HCT116 (cell line): ENCODE measurements around the gene HLA-DRB5. TPM values are rescaled to one million over a fixed set of nuclear protein-coding genes. Genes with fewer than 3 reads are reported as not detected.

Experiments used
- ATAC-seq: fragments of 200-7000 bp; cut with Tn5 transposase; 2 replicates; pipeline ENCODE4 v1.9.1; 2020; ENCODE audit warnings: mild to moderate bottlenecking, moderate library complexity
- Bru-seq: library from RNA; stranded (reverse); fragments of 400-500 nt; gene quantifications from one replicate; lab custom pipeline; 2021; lab: Mats Ljungman, UMichigan
- BruChase-seq, 2 experiments: library from RNA; stranded (reverse); fragments of 400-500 nt; gene quantifications; one replicate each; lab custom pipeline; 2021; lab: Mats Ljungman, UMichigan
- BruUV-seq: library from RNA; stranded (reverse); fragments of 400-500 nt; replicated peaks from 2 replicates; lab custom pipeline; 2021; lab: Mats Ljungman, UMichigan
- CTCF ChIA-PET: fragments of 300-600 bp; sonication (Branson Sonifier 250); formaldehyde crosslinking; loops from one replicate; lab custom pipeline; 2021; ENCODE audit warnings: antibody characterized with exemption; lab: Charles Lee
- POLR2A ChIA-PET: fragments of 300-600, 350-600 bp; sonication (Branson Sonifier 250); formaldehyde crosslinking; loops from one replicate; lab custom pipeline; 2021; ENCODE audit warnings: antibody characterized with exemption; lab: Charles Lee
- RAD21 ChIA-PET, 2 experiments: fragments of 300-600 bp; sonication (Branson Sonifier 250); formaldehyde crosslinking; loops; one replicate each; lab custom pipeline; 2023; ENCODE audit warnings: low total read pairs in 2 of 2; ENCODE audit not compliant: uncharacterized antibody in 2 of 2, unreplicated experiment in 2 of 2, low non-redundant PET in 1 of 2; lab: Charles Lee
- DNase-seq: peaks from one replicate; pipeline ENCODE4 v3.0.0-alpha.2; 2010; ENCODE audit warnings: low read depth, low spot score
- H2AFZ ChIP-seq: fragments of 200-600 bp; shearing (Covaris generic), sonication (generic); 2 replicates; pipeline ENCODE4 v1.6.1; 2017; ENCODE audit warnings: low read depth, mixed run types, mixed read lengths, antibody characterized with exemption, low read length; ENCODE audit not compliant: poor library complexity, severe bottlenecking
- H3K27ac ChIP-seq: 2 replicates; pipeline ENCODE4 v1.5.1; 2012; ENCODE audit warnings: low read depth, low read length
- H3K27me3 ChIP-seq: fragments of 200-600 bp; sonication (generic); 2 replicates; pipeline ENCODE4 v1.6.1; 2016; ENCODE audit warnings: mixed run types, low read length, mixed read lengths; ENCODE audit not compliant: insufficient read depth
- H3K36me3 ChIP-seq, 2 experiments: fragments of 200-500 bp in 1 of 2; fragments of 200-600 bp in 1 of 2; sonication (Bioruptor generic) in 1 of 2; sonication (generic) in 1 of 2; 2 replicates each; pipeline versions ENCODE4 v1.5.1 to v1.6.1; 2014 to 2016; ENCODE audit warnings: low read length in 2 of 2, inconsistent platforms in 1 of 2, mixed read lengths in 1 of 2, mixed run types in 1 of 2; ENCODE audit not compliant: insufficient read depth in 2 of 2, control insufficient read depth in 1 of 2
- H3K4me1 ChIP-seq, 2 experiments: fragments of 200-600 bp in 1 of 2; sonication (generic) in 1 of 2; 2 replicates each; pipeline versions ENCODE4 v1.5.1 to v1.6.1; 2012 to 2017; ENCODE audit warnings: low read length in 2 of 2, inconsistent platforms in 1 of 2, mild to moderate bottlenecking in 1 of 2, mixed read lengths in 1 of 2, mixed run types in 1 of 2, moderate library complexity in 1 of 2; ENCODE audit not compliant: insufficient read depth in 2 of 2, control insufficient read depth in 1 of 2
- H3K4me2 ChIP-seq: fragments of 200-600 bp; sonication (generic); 2 replicates; pipeline ENCODE4 v1.6.1; 2017; ENCODE audit warnings: mixed run types, low read length, mixed read lengths
- H3K4me3 ChIP-seq, 2 experiments: fragments of 200-600 bp in 1 of 2; sonication (generic) in 1 of 2; replicated peaks in 1 of 2; 2 replicates each; pipeline ENCODE4 v1.5.1; 2011 to 2016; ENCODE audit warnings: low read length in 2 of 2, control low read depth in 1 of 2, low read depth in 1 of 2, mild to moderate bottlenecking in 1 of 2, mixed read lengths in 1 of 2, mixed run types in 1 of 2
- H3K79me2 ChIP-seq: fragments of 200-600 bp; sonication (generic); 2 replicates; pipeline ENCODE4 v1.6.1; 2017; ENCODE audit warnings: mild to moderate bottlenecking, mixed run types, low read length, moderate library complexity, mixed read lengths; ENCODE audit not compliant: insufficient read depth
- H3K9ac ChIP-seq: fragments of 200-600 bp; sonication (generic); 2 replicates; pipeline ENCODE4 v1.6.1; 2016; ENCODE audit warnings: low read length, mixed read lengths
- H3K9me2 ChIP-seq: fragments of 200-600 bp; sonication (generic), shearing (Covaris generic); 2 replicates; pipeline ENCODE4 v1.6.1; 2017; ENCODE audit warnings: mixed run types, mild to moderate bottlenecking, moderate library complexity; ENCODE audit not compliant: insufficient read depth
- H3K9me3 ChIP-seq, 2 experiments: fragments of 200-500 bp in 1 of 2; fragments of 200-600 bp in 1 of 2; sonication (Bioruptor generic) in 1 of 2; sonication (generic) in 1 of 2; 2 replicates each; pipeline ENCODE4 v1.6.1; 2014 to 2017; ENCODE audit warnings: low read length in 2 of 2, mixed read lengths in 2 of 2, inconsistent platforms in 1 of 2, low read depth in 1 of 2, mild to moderate bottlenecking in 1 of 2, mixed run types in 1 of 2, moderate library complexity in 1 of 2; ENCODE audit not compliant: control insufficient read depth in 1 of 2, insufficient read depth in 1 of 2
- H4K20me1 ChIP-seq: fragments of 200-600 bp; sonication (generic), shearing (Covaris generic); 2 replicates; pipeline ENCODE4 v1.6.1; 2017; ENCODE audit warnings: mixed run types, mild to moderate bottlenecking, moderate library complexity; ENCODE audit not compliant: insufficient read depth
- ATF3 ChIP-seq: IDR thresholded peaks from 2 replicates; pipeline ENCODE4 v1.6.1; 2012
- EGR1 ChIP-seq: IDR thresholded peaks from 2 replicates; pipeline ENCODE4 v1.6.1; 2012; ENCODE audit warnings: low read depth
- ELF1 ChIP-seq: IDR thresholded peaks from 2 replicates; pipeline ENCODE4 v1.6.1; 2012; ENCODE audit warnings: low read depth, borderline replicate concordance
- EZH2 ChIP-seq: fragments of 200-600 bp; sonication (generic); IDR thresholded peaks from 2 replicates; pipeline ENCODE4 v1.6.1; 2017; ENCODE audit warnings: antibody characterized with exemption, mixed run types
- JUND ChIP-seq: IDR thresholded peaks from 2 replicates; pipeline ENCODE4 v1.6.1; 2012
- POLR2A ChIP-seq: IDR thresholded peaks from 2 replicates; pipeline ENCODE4 v1.7.0; 2011; ENCODE audit warnings: borderline replicate concordance; ENCODE audit not compliant: insufficient read depth, insufficient read length; ENCODE audit errors: extremely low read depth
- RAD21 ChIP-seq: IDR thresholded peaks from 2 replicates; pipeline ENCODE4 v1.6.1; 2012; ENCODE audit warnings: low read depth, mild to moderate bottlenecking
- SIN3A ChIP-seq: IDR thresholded peaks from 2 replicates; pipeline ENCODE4 v1.6.1; 2012; ENCODE audit warnings: low read depth
- SRF ChIP-seq: IDR thresholded peaks from 2 replicates; pipeline ENCODE4 v1.6.1; 2012; ENCODE audit warnings: low read depth
- YY1 ChIP-seq: IDR thresholded peaks from 2 replicates; pipeline ENCODE4 v1.6.1; 2011; ENCODE audit warnings: low read length, low read depth, moderate library complexity, mild to moderate bottlenecking; ENCODE audit not compliant: insufficient replicate concordance; ENCODE audit errors: extremely low read depth
- ZBTB33 ChIP-seq: IDR thresholded peaks from 2 replicates; pipeline ENCODE4 v1.6.1; 2011; ENCODE audit warnings: mild to moderate bottlenecking, low read length, moderate library complexity; ENCODE audit not compliant: insufficient replicate concordance; ENCODE audit errors: extremely low read depth
- ZFX ChIP-seq: fragments of 450-650 bp; IDR thresholded peaks from 2 replicates; pipeline ENCODE4 v1.6.1; 2017
- ZNF274 ChIP-seq: fragments of 200-500 bp; sonication (Bioruptor generic); IDR thresholded peaks from 2 replicates; pipeline ENCODE4 v1.6.1; 2014; ENCODE audit warnings: mild to moderate bottlenecking, low read depth, low read length, inconsistent platforms
- intact Hi-C: fragments of 100-400 bp; cut with micrococcal nuclease; formaldehyde crosslinking; loops from 2 replicates; pipeline ENCODE4 v1.10.0; 2022
- long read RNA-seq: library from polyadenylated mRNA; unstranded; transcript quantifications from one replicate; pipeline ENCODE4 v2.0.0, GENCODE V29; 2021; ENCODE audit not compliant: unreplicated experiment
- polyA plus RNA-seq: library from polyadenylated mRNA; unstranded; fragments of >200 nt; gene quantifications from 2 replicates; pipeline ENCODE4 v1.2.1, GENCODE V29; 2012; ENCODE audit warnings: missing spikeins
- total RNA-seq: library from RNA; stranded (reverse); gene quantifications from one replicate; pipeline ENCODE4 v1.2.1, GENCODE V29; 2021; ENCODE audit not compliant: unreplicated experiment
- TF ChIP-seq, protein P1 (sequence below): IDR thresholded peaks from 2 replicates; pipeline ENCODE4 v1.6.1; 2012
- TF ChIP-seq, protein P2 (sequence below), 3 experiments: fragments of 200-600 bp in 1 of 3; sonication (generic) in 1 of 3; IDR thresholded peaks in 2 of 3; conservative IDR thresholded peaks in 1 of 3; 2 replicates each; pipeline ENCODE4 v1.5.1; 2012 to 2017; ENCODE audit warnings: low read depth in 2 of 3, low read length in 2 of 3, antibody characterized with exemption in 1 of 3, borderline replicate concordance in 1 of 3, control low read depth in 1 of 3, mild to moderate bottlenecking in 1 of 3, mixed read lengths in 1 of 3, mixed run types in 1 of 3, moderate library complexity in 1 of 3; ENCODE audit not compliant: insufficient read depth in 1 of 3

The HLA-DRB5 gene
- not detected for total RNA-seq
- 0.21 and 0.30 TPM in 2 replicates for polyA plus RNA-seq
- percentile 11 among the genes with signal in this experiment for Bru-seq, nascent RNA
- percentile 4 among the genes with signal in this experiment for BruChase-seq, experiment 1, labeled RNA remaining after a 6-hour chase
- not detected for BruChase-seq, experiment 2, labeled RNA remaining after a 2-hour chase
- long read RNA-seq = 0 reads

- intact Hi-C loops = loop anchor here (5.0 kb wide), 1 partner anchor 42 kb away; no protein-coding TSS in a partner anchor
- Histone ChIP-seq H3K27ac (no peak within 1 kb of the TSS), H2AFZ (no peak within 1 kb of the TSS), H3K79me2 (no peaks in the 10 kb centered on the region), H3K27me3 (no peaks in the 10 kb centered on the region)
- RAD21 ChIA-PET = no interaction called here
- DNase-seq = peak; percentile 1
- TF ChIP-seq ZNF274 (no peak), RAD21 (no peak), EGR1 (no peak), SIN3A (no peak), ZBTB33 (no peak), YY1 (no peak), ELF1 (no peak), ATF3 (no peak), POLR2A (no peak), EZH2 (no peak), JUND (no peak), SRF (no peak), ZFX (no peak)
- TF ChIP-seq, protein P1, sequence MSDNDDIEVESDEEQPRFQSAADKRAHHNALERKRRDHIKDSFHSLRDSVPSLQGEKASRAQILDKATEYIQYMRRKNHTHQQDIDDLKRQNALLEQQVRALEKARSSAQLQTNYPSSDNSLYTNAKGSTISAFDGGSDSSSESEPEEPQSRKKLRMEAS = no peak
- TF ChIP-seq, protein P2, sequence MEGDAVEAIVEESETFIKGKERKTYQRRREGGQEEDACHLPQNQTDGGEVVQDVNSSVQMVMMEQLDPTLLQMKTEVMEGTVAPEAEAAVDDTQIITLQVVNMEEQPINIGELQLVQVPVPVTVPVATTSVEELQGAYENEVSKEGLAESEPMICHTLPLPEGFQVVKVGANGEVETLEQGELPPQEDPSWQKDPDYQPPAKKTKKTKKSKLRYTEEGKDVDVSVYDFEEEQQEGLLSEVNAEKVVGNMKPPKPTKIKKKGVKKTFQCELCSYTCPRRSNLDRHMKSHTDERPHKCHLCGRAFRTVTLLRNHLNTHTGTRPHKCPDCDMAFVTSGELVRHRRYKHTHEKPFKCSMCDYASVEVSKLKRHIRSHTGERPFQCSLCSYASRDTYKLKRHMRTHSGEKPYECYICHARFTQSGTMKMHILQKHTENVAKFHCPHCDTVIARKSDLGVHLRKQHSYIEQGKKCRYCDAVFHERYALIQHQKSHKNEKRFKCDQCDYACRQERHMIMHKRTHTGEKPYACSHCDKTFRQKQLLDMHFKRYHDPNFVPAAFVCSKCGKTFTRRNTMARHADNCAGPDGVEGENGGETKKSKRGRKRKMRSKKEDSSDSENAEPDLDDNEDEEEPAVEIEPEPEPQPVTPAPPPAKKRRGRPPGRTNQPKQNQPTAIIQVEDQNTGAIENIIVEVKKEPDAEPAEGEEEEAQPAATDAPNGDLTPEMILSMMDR (IDR thresholded peaks at IDR 0.05 in 2 of 3, conservative IDR thresholded peaks at IDR 0.05 in 1 of 3; ENCODE audit: borderline replicate concordance in 1 of 3, insufficient read depth in 1 of 3, low read depth in 2 of 3, low read length in 2 of 3) = no peak
- TF ChIP-seq, all 23 proteins: peak for 0
- H3K9ac ChIP-seq = no peak within 1 kb of the TSS
- H3K4me2 ChIP-seq = no peak within 1 kb of the TSS
- H4K20me1 ChIP-seq = no peaks in the 10 kb centered on the region
- ATAC-seq = peak; percentile 74
- ChIA-PET POLR2A (interaction anchor here (0.8 kb wide), 1 partner anchor 59 kb away, joined by 6 read pairs; the partner anchor contains the start of gene HLA-DRB1), CTCF (no interaction called here)
- H3K4me3 ChIP-seq = no peak within 1 kb of the TSS
- BruUV-seq = no TSS peak
- no peaks in the 10 kb centered on the region for H3K36me3 ChIP-seq
- no peaks in the 10 kb centered on the region for H3K9me2 ChIP-seq
- H3K4me1 ChIP-seq = no peaks in the 10 kb centered on the region
- H3K9me3 ChIP-seq = no peaks in the 10 kb centered on the region
Measured at GRCh38 chr6:32529697-32530430, at the start of gene HLA-DRB5. Gene HLA-DRB5, minus strand, starts transcription at chr6:32530287. Its CDS starts 63 bp downstream, at chr6:32530224.
